Measurements from ENCODE around the gene CHST6. TPM values are rescaled to one million over a fixed set of nuclear protein-coding genes. Genes with fewer than 3 reads are reported as not detected.
"Not testable (repeated sequence)": the region's sequence is repeated elsewhere in the genome, so short reads cannot be mapped to it uniquely, and the experiment has no call there.

Gene CHST6
- 0.03 to 0.27 TPM (median 0.14 TPM) in 3 replicates for polyA plus RNA-seq
- 0.07 TPM for polyA plus RNA-seq (2011; ENCODE audit: low read depth)
- polyA plus RNA-seq (2011; cell fraction: cytosol; rRNA removed), result 0.04 TPM in 2 replicates
- polyA plus RNA-seq (2011; cell fraction: nucleus; rRNA removed), result 0.23 and 0.32 TPM in 2 replicates
- 0.14 and 0.47 TPM in 2 replicates for polyA plus RNA-seq (2012; ENCODE audit: low replicate concordance)
- 0.03 to 0.59 TPM (median 0.06 TPM) in 3 replicates for polyA minus RNA-seq
- 0.19 TPM for polyA minus RNA-seq (2011; cell fraction: cytosol; rRNA and poly(A)+ RNA removed)
- 0.47 and 0.53 TPM in 2 replicates for polyA minus RNA-seq (2011; cell fraction: nucleus; rRNA and poly(A)+ RNA removed)

DNA sequence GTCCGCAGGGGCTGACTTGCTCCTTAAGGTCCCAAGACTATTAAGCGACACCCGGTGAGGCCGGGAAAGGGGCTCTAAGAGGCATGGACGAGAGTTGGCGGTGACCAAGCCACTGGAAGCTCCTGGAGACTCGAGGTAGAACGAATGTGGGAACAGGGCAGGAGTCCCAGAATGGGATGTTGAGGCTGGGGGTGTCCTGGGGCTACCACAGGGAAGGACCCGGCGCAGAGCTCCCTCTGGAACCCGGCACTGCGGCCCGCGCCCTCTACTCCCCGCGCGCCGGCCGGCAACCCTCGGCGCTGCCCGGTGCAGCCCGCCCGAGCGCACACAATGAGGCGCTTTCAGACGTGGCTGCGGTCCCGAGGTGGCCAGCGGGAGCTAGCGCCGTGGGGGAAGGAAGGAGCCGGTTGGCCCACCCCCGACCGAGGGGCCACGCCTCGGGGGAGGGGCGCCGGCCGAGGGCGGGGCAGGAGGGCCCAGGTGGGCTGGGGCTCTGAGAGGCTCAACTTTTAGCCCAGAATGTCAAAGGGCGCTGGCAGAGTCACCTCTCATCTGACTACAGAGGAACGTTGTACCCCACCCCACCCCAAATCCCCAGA is at the start of gene CHST6:
Gene CHST6, minus strand, starts transcription at position 366 of the 599 bp plus-strand sequence. CDS start 15,613 bp downstream, outside the sequence.
- no peaks in the 10 kb centered on the region for H3K9me3 ChIP-seq (ENCODE audit: control insufficient read depth, low read depth, low read length)
- no peaks in the 10 kb centered on the region for H4K20me1 ChIP-seq (ENCODE audit: control insufficient read depth, extremely low read depth, insufficient read depth, low read length)
- H3K36me3 ChIP-seq (ENCODE audit: control insufficient read depth in 2 of 2, extremely low read depth in 1 of 2, insufficient read depth in 2 of 2, low read length in 2 of 2), result no peaks in the 10 kb centered on the region
- H3K4me3 ChIP-seq (ENCODE audit: control insufficient read depth in 2 of 3, extremely low read depth in 1 of 3, insufficient read depth in 2 of 3, low read depth in 1 of 3, low read length in 3 of 3), result peak within 1 kb of the TSS; percentile 3 to 61 (median 46)
- peaks cover 4% of the 10 kb centered on the region for H3K4me1 ChIP-seq (ENCODE audit: control insufficient read depth, extremely low read depth, insufficient read depth, low read length)
- peaks cover 14% of the 10 kb centered on the region for H3K27me3 ChIP-seq (ENCODE audit: control insufficient read depth, extremely low read depth, insufficient read depth, low read length)
- no peak within 1 kb of the TSS for H3K27ac ChIP-seq (ENCODE audit: control insufficient read depth, insufficient read depth, low read length)
- peak within 1 kb of the TSS; percentile 36 for H3K9ac ChIP-seq (ENCODE audit: control insufficient read depth, extremely low read depth, insufficient read depth, low read length)
- H3K4me2 ChIP-seq (ENCODE audit: control insufficient read depth, extremely low read depth, insufficient read depth, low read depth, low read length), result peak within 1 kb of the TSS; percentile 85
- DNase-seq (ENCODE audit: low read depth, low spot score), result no peak
- FAIRE-seq, result no peak
- peak within 1 kb of the TSS; percentile 63 for H2AFZ ChIP-seq (ENCODE audit: control insufficient read depth, low read length)
- TF ChIP-seq, protein P1, sequence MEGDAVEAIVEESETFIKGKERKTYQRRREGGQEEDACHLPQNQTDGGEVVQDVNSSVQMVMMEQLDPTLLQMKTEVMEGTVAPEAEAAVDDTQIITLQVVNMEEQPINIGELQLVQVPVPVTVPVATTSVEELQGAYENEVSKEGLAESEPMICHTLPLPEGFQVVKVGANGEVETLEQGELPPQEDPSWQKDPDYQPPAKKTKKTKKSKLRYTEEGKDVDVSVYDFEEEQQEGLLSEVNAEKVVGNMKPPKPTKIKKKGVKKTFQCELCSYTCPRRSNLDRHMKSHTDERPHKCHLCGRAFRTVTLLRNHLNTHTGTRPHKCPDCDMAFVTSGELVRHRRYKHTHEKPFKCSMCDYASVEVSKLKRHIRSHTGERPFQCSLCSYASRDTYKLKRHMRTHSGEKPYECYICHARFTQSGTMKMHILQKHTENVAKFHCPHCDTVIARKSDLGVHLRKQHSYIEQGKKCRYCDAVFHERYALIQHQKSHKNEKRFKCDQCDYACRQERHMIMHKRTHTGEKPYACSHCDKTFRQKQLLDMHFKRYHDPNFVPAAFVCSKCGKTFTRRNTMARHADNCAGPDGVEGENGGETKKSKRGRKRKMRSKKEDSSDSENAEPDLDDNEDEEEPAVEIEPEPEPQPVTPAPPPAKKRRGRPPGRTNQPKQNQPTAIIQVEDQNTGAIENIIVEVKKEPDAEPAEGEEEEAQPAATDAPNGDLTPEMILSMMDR (optimal IDR thresholded peaks at IDR 0.05 in 1 of 3, IDR thresholded peaks at IDR 0.05 in 1 of 3, conservative IDR thresholded peaks at IDR 0.05 in 1 of 3; ENCODE audit: extremely low read depth in 1 of 3, insufficient read depth in 2 of 3, low read length in 3 of 3), result no peak
- no peak for TF ChIP-seq EZH2 (IDR thresholded peaks at IDR 0.05; ENCODE audit: low read length)
- no peaks in the 10 kb centered on the region for H3K9me1 ChIP-seq (ENCODE audit: control insufficient read depth, extremely low read depth, insufficient read depth, low read length)
- H3K79me2 ChIP-seq (ENCODE audit: control insufficient read depth, insufficient read depth, low read length), result no peaks in the 10 kb centered on the region
- dilution Hi-C loops (cut with MboI; ENCODE audit: extremely low pct_ligation_motif_present, low sequenced_read_pairs), result no loop called here

DNA sequence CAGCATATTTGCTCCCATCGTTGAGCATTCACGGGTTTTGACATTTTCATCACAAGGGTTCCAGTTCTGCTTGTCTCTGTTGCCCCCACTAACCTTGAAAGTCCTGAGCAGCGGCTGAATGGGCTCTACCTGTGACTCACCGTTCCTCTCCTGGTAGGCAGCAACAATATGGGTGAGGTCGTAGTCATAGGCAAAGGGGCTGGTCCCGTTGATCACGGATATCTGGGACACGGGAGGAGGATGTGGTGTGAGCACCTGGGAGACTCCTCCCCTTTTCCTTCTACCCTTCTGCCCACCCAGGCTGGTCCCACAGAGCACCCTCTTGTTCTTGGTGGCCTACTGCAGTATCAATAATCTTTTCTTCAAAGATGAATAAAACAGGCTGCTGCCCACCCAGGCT is 47.2 kb upstream of the CHST6 start:
- H3K9ac ChIP-seq (ENCODE audit: control insufficient read depth, extremely low read depth, insufficient read depth, low read length); H3K4me3 ChIP-seq (ENCODE audit: control insufficient read depth in 2 of 3, extremely low read depth in 1 of 3, insufficient read depth in 2 of 3, low read depth in 1 of 3, low read length in 3 of 3); H3K27ac ChIP-seq (ENCODE audit: control insufficient read depth, insufficient read depth, low read length); H3K4me1 ChIP-seq (ENCODE audit: control insufficient read depth, extremely low read depth, insufficient read depth, low read length); H3K79me2 ChIP-seq (ENCODE audit: control insufficient read depth, insufficient read depth, low read length); H3K9me3 ChIP-seq (ENCODE audit: control insufficient read depth, low read depth, low read length); FAIRE-seq; H4K20me1 ChIP-seq (ENCODE audit: control insufficient read depth, extremely low read depth, insufficient read depth, low read length); H3K36me3 ChIP-seq (ENCODE audit: control insufficient read depth in 2 of 2, extremely low read depth in 1 of 2, insufficient read depth in 2 of 2, low read length in 2 of 2); DNase-seq (ENCODE audit: low read depth, low spot score); dilution Hi-C loops (cut with MboI; ENCODE audit: extremely low pct_ligation_motif_present, low sequenced_read_pairs); H3K4me2 ChIP-seq (ENCODE audit: control insufficient read depth, extremely low read depth, insufficient read depth, low read depth, low read length); H3K9me1 ChIP-seq (ENCODE audit: control insufficient read depth, extremely low read depth, insufficient read depth, low read length); H2AFZ ChIP-seq (ENCODE audit: control insufficient read depth, low read length); H3K27me3 ChIP-seq (ENCODE audit: control insufficient read depth, extremely low read depth, insufficient read depth, low read length): not testable (repeated sequence)

Measured in keratinocyte (primary cell).